Spleen (tissue), 7 donors: Measurements from ENCODE around the gene GRK3.

Source experiments
- CTCF ChIP-seq, 11 experiments: fragments of 200-600 bp in 7 of 11; fragments of 450-650 bp in 4 of 11; sonication (generic) in 4 of 11; IDR thresholded peaks in 8 of 11; conservative IDR thresholded peaks in 3 of 11; 1 replicate in 7 of 11; 2 replicates in 4 of 11; pipeline versions ENCODE4 v1.4.0 to v1.8.0; 2016 to 2021; ENCODE audit warnings: antibody characterized with exemption in 11 of 11, inconsistent platforms in 4 of 11, mild to moderate bottlenecking in 1 of 11
- POLR2A ChIP-seq, 3 donors: fragments of 450-650 bp; IDR thresholded peaks; one replicate each; pipeline ENCODE4 v1.5.1; 2017; ENCODE audit warnings: antibody characterized with exemption in 3 of 3, mild to moderate bottlenecking in 1 of 3
- POLR2AphosphoS5 ChIP-seq, 3 donors: sonication (generic); formaldehyde crosslinking; IDR thresholded peaks; one replicate each; pipeline ENCODE4 v1.5.1; 2017; ENCODE audit warnings: antibody characterized with exemption in 3 of 3
- donor health status: DM: no; HTN: no; CAD: no; lungs with moderate emphysema.
- donor health status: DM: no; HTN: no; CAD: no.
- donor health status: DM: no; HTN: no; CAD: no.

GRCh38 chr22:25766418-25766817, 201.9 kb downstream of the GRK3 start:
- TF ChIP-seq CTCF (IDR thresholded peaks at IDR 0.05 in 8 of 11, conservative IDR thresholded peaks at IDR 0.05 in 3 of 11) (no peak), POLR2AphosphoS5 (IDR thresholded peaks at IDR 0.05) (no peak), POLR2A (IDR thresholded peaks at IDR 0.05) (no peak)
